Mesendoderm (in vitro differentiated cells): ENCODE results near the gene IBTK.

ENCODE experiments used
- DNase-seq: peaks from one replicate; pipeline ENCODE4 v3.0.0; 2013
- H2AK5ac ChIP-seq: 2 replicates; pipeline ENCODE4 v1.6.1; 2013; ENCODE audit warnings: low read length, inconsistent platforms
- H2BK120ac ChIP-seq: 2 replicates; pipeline ENCODE4 v1.6.1; 2013; ENCODE audit warnings: low read depth, mild to moderate bottlenecking, low read length, moderate library complexity, mixed read lengths
- H2BK15ac ChIP-seq: replicated peaks from 2 replicates; pipeline ENCODE4 v1.6.1; 2013; ENCODE audit warnings: low read depth, mild to moderate bottlenecking, moderate library complexity
- H2BK5ac ChIP-seq: 2 replicates; pipeline ENCODE4 v1.6.1; 2013; ENCODE audit warnings: low read length, inconsistent platforms
- H3K18ac ChIP-seq: 2 replicates; pipeline ENCODE4 v1.6.1; 2013; ENCODE audit warnings: mild to moderate bottlenecking, low read length, mixed read lengths
- H3K23ac ChIP-seq: one replicate; pipeline ENCODE4 v1.6.1; 2013; ENCODE audit warnings: low read length
- H3K27ac ChIP-seq: 2 replicates; pipeline ENCODE4 v1.5.1; 2013; ENCODE audit warnings: low read depth, mild to moderate bottlenecking, inconsistent platforms, low read length, moderate library complexity
- H3K27me3 ChIP-seq: 2 replicates; pipeline ENCODE4 v1.6.1; 2013; ENCODE audit warnings: low read length, control low read depth, mild to moderate bottlenecking, inconsistent platforms; ENCODE audit not compliant: insufficient read depth, poor library complexity
- H3K36me3 ChIP-seq: 2 replicates; pipeline ENCODE4 v1.6.1; 2013; ENCODE audit warnings: low read length, inconsistent platforms; ENCODE audit not compliant: control insufficient read depth, insufficient read depth
- H3K4ac ChIP-seq: one replicate; pipeline ENCODE4 v1.6.1; 2013; ENCODE audit warnings: low read depth, mild to moderate bottlenecking, low read length, moderate library complexity
- H3K4me1 ChIP-seq: 2 replicates; pipeline ENCODE4 v1.6.1; 2013; ENCODE audit warnings: low read depth, low read length, inconsistent platforms; ENCODE audit not compliant: control insufficient read depth
- H3K4me2 ChIP-seq: 2 replicates; pipeline ENCODE4 v1.6.1; 2013; ENCODE audit warnings: low read length
- H3K4me3 ChIP-seq: 2 replicates; pipeline ENCODE4 v1.5.1; 2013; ENCODE audit warnings: mild to moderate bottlenecking, low read length
- H3K56ac ChIP-seq: one replicate; pipeline ENCODE4 v1.6.1; 2013; ENCODE audit warnings: low read length
- H3K79me1 ChIP-seq: 2 replicates; pipeline ENCODE4 v1.6.1; 2013; ENCODE audit warnings: low read length, inconsistent platforms
- H3K79me2 ChIP-seq: 2 replicates; pipeline ENCODE4 v1.6.1; 2013; ENCODE audit warnings: mild to moderate bottlenecking, low read length; ENCODE audit not compliant: control insufficient read depth, insufficient read depth
- H3K9ac ChIP-seq: 2 replicates; pipeline ENCODE4 v1.6.1; 2013; ENCODE audit warnings: low read length, inconsistent platforms
- H4K5ac ChIP-seq: one replicate; pipeline ENCODE4 v1.6.1; 2013; ENCODE audit warnings: low read length
- H4K8ac ChIP-seq: one replicate; pipeline ENCODE4 v1.6.1; 2013; ENCODE audit warnings: low read depth, mild to moderate bottlenecking, control low read depth, low read length, moderate library complexity
- WGBS: extraction: QIAGEN DNeasy Blood & Tissue Kit; methylation state at CpG from one replicate; pipeline ENCODE4 v1.1.7; 2013; ENCODE audit warnings: low lambda C conversion rate, missing lambda C conversion rate; ENCODE audit not compliant: insufficient coverage; ENCODE audit errors: extremely low coverage; 5-methylcytosine and 5-hydroxymethylcytosine counted together

The IBTK gene

DNA sequence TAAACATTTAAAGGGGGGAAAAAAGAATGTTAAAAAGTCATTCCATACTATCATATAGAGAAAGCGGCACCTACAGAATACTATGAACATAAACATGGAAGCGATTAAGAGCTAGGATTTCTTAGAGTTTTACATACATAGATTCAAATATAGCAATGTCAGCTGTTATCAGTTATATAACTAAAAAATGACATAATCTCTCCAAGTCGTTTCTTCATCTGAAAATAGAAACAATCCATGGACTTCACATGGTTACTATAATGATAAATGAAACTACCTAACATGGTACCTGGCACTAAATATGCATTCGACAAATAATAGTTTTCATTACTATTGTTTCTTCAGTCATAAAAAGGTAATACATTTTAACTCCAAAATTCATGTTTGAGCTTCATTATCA, 3.7 kb downstream of the IBTK start:
- Histone ChIP-seq H4K8ac (no peak overlapping the region), H3K18ac (no peak overlapping the region), H3K9ac (no peak overlapping the region), H3K27me3 (no peaks in the 10 kb centered on the region), H3K4me1 (peaks cover 5% of the 10 kb centered on the region), H2BK5ac (no peak overlapping the region), H3K4me2 (no peak overlapping the region), H3K79me2 (peaks cover 35% of the 10 kb centered on the region), H3K36me3 (no peaks in the 10 kb centered on the region), H3K4me3 (no peak overlapping the region), H3K4ac (no peak overlapping the region), H3K27ac (no peak overlapping the region), H2AK5ac (no peak overlapping the region), H2BK15ac (no peak overlapping the region), H2BK120ac (no peak overlapping the region), H3K56ac (no peak overlapping the region), H3K23ac (no peak overlapping the region), H4K5ac (no peak overlapping the region), H3K79me1 (peaks cover 8% of the 10 kb centered on the region)
- DNase-seq = no peak
- no CpG with 5 or more reads among the region's 4 CpGs for WGBS

DNA sequence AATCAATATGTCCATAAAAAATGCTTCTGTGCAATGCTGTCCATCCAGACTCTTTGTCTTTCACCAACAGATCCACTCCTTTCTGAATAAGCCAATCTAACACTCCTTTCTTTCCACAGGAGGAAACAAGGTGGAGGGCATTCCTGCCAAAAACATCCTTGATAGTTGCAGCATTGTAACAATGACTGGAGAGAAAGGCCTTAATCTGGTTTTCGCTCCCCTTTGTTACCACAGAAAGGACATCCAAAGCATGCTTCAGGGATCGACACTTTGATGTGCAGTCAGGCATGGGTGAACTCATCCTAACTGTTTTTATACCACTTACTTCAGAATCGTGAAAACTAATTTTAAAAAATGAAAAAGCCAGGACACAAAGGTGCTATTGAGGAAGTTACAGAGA, 7.4 kb downstream of the IBTK start:
- Histone ChIP-seq H3K27ac (no peak overlapping the region), H3K4me3 (no peak overlapping the region), H3K4me1 (no peaks in the 10 kb centered on the region), H3K36me3 (no peaks in the 10 kb centered on the region), H2BK120ac (no peak overlapping the region), H3K4me2 (no peak overlapping the region), H3K18ac (no peak overlapping the region), H3K79me2 (peaks cover 28% of the 10 kb centered on the region), H3K23ac (no peak overlapping the region), H2AK5ac (no peak overlapping the region), H4K5ac (no peak overlapping the region), H3K27me3 (no peaks in the 10 kb centered on the region), H2BK5ac (no peak overlapping the region), H3K56ac (no peak overlapping the region), H3K79me1 (peaks cover 11% of the 10 kb centered on the region), H3K9ac (no peak overlapping the region), H2BK15ac (no peak overlapping the region), H4K8ac (no peak overlapping the region), H3K4ac (no peak overlapping the region)
- peak; percentile 64 for DNase-seq
- no CpG with 5 or more reads among the region's 3 CpGs for WGBS

DNA sequence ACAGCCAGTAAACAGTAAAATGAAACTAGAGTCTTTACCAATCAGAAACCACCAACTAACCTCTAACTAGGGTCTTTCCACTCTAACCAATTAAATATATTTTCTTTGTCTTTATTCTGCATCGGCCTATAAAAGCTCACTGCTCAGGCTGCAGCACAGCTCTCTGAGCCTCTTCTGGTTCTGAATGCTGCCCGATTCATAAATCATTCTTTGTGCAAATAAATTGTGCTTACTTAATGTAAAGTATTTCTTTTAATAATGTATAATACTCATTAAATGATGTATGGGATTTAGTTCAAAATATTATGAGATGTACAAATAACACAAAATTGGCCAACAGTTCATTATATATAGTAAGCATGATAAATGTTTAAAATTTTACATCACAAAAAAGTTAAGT, 7.9 kb downstream of the IBTK start:
- no peaks in the 10 kb centered on the region for H3K36me3 ChIP-seq
- no peak overlapping the region for H3K18ac ChIP-seq
- no peak overlapping the region for H2AK5ac ChIP-seq
- H3K79me2 ChIP-seq = peaks cover 27% of the 10 kb centered on the region
- no peak overlapping the region for H4K8ac ChIP-seq
- H3K27me3 ChIP-seq = no peaks in the 10 kb centered on the region
- no peak overlapping the region for H3K4ac ChIP-seq
- H3K4me3 ChIP-seq = no peak overlapping the region
- WGBS = no CpG with 5 or more reads among the region's 2 CpGs
- H3K4me2 ChIP-seq = no peak overlapping the region
- no peak overlapping the region for H2BK15ac ChIP-seq
- H2BK5ac ChIP-seq = no peak overlapping the region
- no peak for DNase-seq
- no peaks in the 10 kb centered on the region for H3K4me1 ChIP-seq
- peaks cover 10% of the 10 kb centered on the region for H3K79me1 ChIP-seq
- H4K5ac ChIP-seq = no peak overlapping the region
- H3K9ac ChIP-seq = no peak overlapping the region
- H3K27ac ChIP-seq = no peak overlapping the region
- no peak overlapping the region for H2BK120ac ChIP-seq
- H3K56ac ChIP-seq = no peak overlapping the region
- no peak overlapping the region for H3K23ac ChIP-seq

DNA sequence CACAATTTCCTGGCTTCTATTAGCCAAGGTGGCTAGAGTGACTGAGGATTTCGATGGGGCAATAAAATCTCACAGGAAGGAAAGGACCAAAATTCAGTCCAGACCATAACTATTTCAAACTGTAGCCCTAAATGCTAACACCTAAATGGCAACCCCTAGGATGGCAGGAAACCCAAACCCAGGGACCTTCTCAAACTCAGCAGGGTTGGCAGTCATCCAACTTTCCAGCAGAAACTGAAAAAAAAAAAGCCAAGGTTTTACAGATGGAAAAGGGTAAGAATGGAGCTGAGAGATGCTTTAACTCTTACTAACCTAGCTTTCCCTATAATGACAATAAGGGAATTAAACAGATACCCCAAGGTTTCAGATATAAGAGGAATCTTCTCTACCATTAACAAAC, 10.5 kb downstream of the IBTK start:
- peaks cover 7% of the 10 kb centered on the region for H3K79me1 ChIP-seq
- H3K4ac ChIP-seq = no peak overlapping the region
- H2BK5ac ChIP-seq = no peak overlapping the region
- H3K36me3 ChIP-seq = no peaks in the 10 kb centered on the region
- H2AK5ac ChIP-seq = no peak overlapping the region
- no CpG with 5 or more reads among the region's 1 CpG for WGBS
- H3K23ac ChIP-seq = no peak overlapping the region
- no peaks in the 10 kb centered on the region for H3K27me3 ChIP-seq
- H3K27ac ChIP-seq = no peak overlapping the region
- H2BK15ac ChIP-seq = no peak overlapping the region
- DNase-seq = no peak
- H4K8ac ChIP-seq = no peak overlapping the region
- no peak overlapping the region for H2BK120ac ChIP-seq
- no peak overlapping the region for H3K18ac ChIP-seq
- H3K79me2 ChIP-seq = peaks cover 22% of the 10 kb centered on the region
- no peak overlapping the region for H3K56ac ChIP-seq
- no peak overlapping the region for H3K4me3 ChIP-seq
- H3K9ac ChIP-seq = no peak overlapping the region
- H3K4me2 ChIP-seq = no peak overlapping the region
- H4K5ac ChIP-seq = no peak overlapping the region
- H3K4me1 ChIP-seq = no peaks in the 10 kb centered on the region

DNA sequence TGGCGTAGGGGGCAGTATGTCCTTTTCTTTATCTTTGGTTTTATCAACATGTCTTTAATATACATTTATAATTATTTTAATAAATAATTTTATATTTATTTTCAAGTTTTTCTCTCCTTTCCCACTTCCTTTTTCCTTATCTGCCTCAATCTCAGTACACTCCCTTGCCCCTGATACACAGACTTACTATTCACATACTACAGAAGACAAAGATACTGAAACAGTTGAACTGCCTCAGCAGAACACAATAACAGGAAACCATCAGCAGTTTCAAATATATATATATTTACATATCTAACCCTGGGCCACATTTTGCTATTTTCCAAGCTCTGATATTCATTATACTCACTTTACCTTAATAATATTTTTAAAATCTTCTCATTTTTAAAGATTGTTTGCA, 19.8 kb downstream of the IBTK start:
- H2BK15ac ChIP-seq = no peak overlapping the region
- no peak overlapping the region for H3K4me2 ChIP-seq
- no peak overlapping the region for H2BK5ac ChIP-seq
- no peak overlapping the region for H3K18ac ChIP-seq
- H2BK120ac ChIP-seq = no peak overlapping the region
- H3K36me3 ChIP-seq = peaks cover 2% of the 10 kb centered on the region
- no peaks in the 10 kb centered on the region for H3K79me1 ChIP-seq
- no peak overlapping the region for H3K56ac ChIP-seq
- no peak overlapping the region for H3K9ac ChIP-seq
- H3K27ac ChIP-seq = no peak overlapping the region
- H3K4me3 ChIP-seq = no peak overlapping the region
- no peak overlapping the region for H4K8ac ChIP-seq
- WGBS = no CpG with 5 or more reads among the region's 1 CpG
- no peak overlapping the region for H4K5ac ChIP-seq
- no peak overlapping the region for H3K4ac ChIP-seq
- H3K79me2 ChIP-seq = no peaks in the 10 kb centered on the region
- no peaks in the 10 kb centered on the region for H3K4me1 ChIP-seq
- no peak overlapping the region for H2AK5ac ChIP-seq
- H3K27me3 ChIP-seq = no peaks in the 10 kb centered on the region
- DNase-seq = no peak
- H3K23ac ChIP-seq = no peak overlapping the region

DNA sequence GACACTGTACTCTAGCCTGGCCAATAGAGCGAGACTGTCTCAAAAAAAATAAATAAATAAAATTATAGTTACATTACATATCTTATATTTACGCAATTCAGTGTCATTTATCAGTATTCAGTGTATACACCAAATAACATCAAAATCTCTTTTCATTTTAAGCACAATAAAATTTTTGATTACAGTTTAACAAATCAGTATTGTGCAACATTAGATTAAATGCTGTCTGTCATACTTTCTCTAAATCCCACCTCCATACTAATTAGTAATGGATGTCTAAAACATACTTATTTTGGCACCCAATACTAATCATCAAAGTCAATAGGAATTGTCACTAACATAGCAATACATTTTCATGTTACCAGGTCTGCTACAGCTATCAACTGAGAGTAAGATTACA, 27.4 kb downstream of the IBTK start:
- H3K27me3 ChIP-seq = no peaks in the 10 kb centered on the region
- H3K36me3 ChIP-seq = peaks cover 2% of the 10 kb centered on the region
- H3K4me1 ChIP-seq = no peaks in the 10 kb centered on the region
- H3K23ac ChIP-seq = no peak overlapping the region
- no peaks in the 10 kb centered on the region for H3K79me1 ChIP-seq
- H2BK15ac ChIP-seq = no peak overlapping the region
- no peak overlapping the region for H3K4me3 ChIP-seq
- no peak overlapping the region for H2AK5ac ChIP-seq
- H4K5ac ChIP-seq = no peak overlapping the region
- H3K4ac ChIP-seq = no peak overlapping the region
- H4K8ac ChIP-seq = no peak overlapping the region
- no peak overlapping the region for H3K18ac ChIP-seq
- H2BK120ac ChIP-seq = no peak overlapping the region
- no peak overlapping the region for H3K27ac ChIP-seq
- no peak overlapping the region for H2BK5ac ChIP-seq
- no peak overlapping the region for H3K9ac ChIP-seq
- 100% methylated on average over 1 of the region's 2 CpGs for WGBS
- no peak overlapping the region for H3K4me2 ChIP-seq
- no peak overlapping the region for H3K56ac ChIP-seq
- no peaks in the 10 kb centered on the region for H3K79me2 ChIP-seq
- DNase-seq = no peak
